GM21381 (cell line): ENCODE data around the gene KRT7.
"Not testable (repeated sequence)": the region's sequence is repeated elsewhere in the genome, so short reads cannot be mapped to it uniquely, and the experiment has no call there.

Experiments used
- ATAC-seq: cut with Tn5 transposase; IDR thresholded peaks from one replicate; pipeline ENCODE4 v1.9.1; 2021; ENCODE audit warnings: mild to moderate bottlenecking, moderate library complexity; ENCODE audit not compliant: unreplicated experiment

The KRT7 gene

GRCh38 chr12:52228931-52229330, 4.1 kb upstream of the KRT7 start:
- ATAC-seq: no peak

DNA sequence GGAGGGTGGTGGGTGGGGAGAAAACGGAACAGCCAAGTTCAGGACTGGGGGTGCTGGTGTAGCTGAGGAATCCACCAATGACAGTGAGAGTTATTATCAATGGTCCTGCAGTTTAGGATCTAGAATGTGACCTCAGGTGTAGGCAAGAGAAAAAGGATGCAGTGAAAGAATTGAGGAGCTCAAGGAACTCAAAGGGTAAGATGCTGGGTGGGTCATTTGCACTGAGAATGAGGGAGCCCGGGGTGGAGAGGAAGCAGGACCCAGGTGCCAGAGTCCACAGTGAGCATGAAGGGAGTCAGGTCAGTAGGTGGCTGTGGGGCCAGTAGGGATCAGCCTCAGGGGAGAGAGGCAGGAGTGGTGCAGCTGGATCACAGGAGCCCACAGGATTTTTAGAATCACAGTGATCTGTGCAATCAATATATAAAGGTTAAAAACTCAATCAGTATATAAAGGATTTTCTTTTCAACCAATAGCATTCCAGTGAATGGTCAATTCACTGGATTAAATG, 3.2 kb upstream of the KRT7 start:
- ATAC-seq: no peak

- ATAC-seq: no peak
Observed at GRCh38 chr12:52230364-52231281, 2.4 kb upstream of the KRT7 start.

DNA sequence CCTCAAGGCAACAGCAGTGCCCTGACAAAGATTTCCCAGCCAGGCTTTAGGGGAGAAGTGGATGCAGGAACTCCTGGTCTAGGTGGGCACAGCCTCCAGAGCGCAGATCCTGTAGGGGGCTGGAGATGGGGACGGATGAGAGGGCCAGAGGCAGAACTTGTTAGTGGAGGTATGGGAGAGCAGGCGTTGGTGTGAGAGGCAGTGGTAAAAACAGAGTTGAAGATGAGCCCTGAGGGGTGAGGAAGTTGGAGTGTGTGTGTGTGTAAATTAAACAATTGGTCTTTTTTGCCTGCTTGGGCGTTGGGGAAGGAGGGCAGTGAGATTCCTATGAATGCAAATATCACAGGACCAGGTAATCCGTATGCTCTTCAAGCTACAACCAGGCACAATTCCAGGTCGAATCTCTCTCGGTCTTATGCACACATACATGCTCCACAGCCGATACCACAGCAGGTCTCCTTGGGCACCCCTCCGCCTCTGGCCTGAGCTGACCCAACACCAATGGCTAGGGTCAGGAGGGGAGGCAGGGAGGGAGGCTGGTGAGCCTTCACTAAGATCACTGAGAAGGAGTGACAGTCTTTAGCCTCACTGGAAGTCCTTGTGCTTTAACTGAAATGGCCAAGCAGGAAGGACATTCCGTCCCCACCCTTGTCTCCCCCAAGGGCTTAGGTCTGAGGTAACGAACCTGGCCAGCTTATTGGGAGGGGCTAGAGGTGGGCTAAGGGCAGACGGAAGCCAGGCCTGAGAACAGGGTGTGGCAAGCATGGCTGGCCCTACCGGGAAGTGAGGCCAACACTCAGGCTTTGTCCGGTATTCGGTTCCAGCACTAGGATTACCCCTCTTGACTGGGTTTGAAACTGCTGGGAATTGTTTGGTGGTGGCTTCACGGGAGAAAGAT, 1.5 kb upstream of the KRT7 start:
- no peak for ATAC-seq

DNA sequence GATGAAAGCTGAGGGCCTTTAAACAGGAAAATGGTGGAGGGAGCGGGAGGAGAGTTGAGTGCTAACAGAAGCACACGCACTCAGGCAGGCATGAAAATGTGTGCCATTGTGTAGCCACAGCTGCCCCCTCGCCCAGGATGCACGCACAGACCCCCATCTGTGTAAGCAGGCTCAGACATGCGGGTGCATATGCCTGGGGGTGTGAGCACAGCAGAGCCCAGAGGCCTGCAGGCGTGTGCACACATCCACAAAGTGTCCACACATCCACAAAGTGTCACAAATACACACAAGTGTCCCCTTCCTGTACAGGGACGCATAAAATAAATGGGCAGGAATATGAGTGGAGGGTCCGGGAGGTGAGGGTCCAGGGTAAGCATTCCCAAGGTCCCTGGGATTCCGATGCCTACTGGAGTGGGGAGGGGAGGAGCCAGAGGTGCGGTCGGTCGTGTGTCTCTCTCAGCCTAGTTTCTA, 805 bp upstream of the KRT7 start:
- ATAC-seq: no peak

GRCh38 chr12:52233462-52234207, 592 bp downstream of the KRT7 start:
- no peak for ATAC-seq

GRCh38 chr12:52234223-52234810, 1.3 kb downstream of the KRT7 start:
- ATAC-seq: no peak

DNA sequence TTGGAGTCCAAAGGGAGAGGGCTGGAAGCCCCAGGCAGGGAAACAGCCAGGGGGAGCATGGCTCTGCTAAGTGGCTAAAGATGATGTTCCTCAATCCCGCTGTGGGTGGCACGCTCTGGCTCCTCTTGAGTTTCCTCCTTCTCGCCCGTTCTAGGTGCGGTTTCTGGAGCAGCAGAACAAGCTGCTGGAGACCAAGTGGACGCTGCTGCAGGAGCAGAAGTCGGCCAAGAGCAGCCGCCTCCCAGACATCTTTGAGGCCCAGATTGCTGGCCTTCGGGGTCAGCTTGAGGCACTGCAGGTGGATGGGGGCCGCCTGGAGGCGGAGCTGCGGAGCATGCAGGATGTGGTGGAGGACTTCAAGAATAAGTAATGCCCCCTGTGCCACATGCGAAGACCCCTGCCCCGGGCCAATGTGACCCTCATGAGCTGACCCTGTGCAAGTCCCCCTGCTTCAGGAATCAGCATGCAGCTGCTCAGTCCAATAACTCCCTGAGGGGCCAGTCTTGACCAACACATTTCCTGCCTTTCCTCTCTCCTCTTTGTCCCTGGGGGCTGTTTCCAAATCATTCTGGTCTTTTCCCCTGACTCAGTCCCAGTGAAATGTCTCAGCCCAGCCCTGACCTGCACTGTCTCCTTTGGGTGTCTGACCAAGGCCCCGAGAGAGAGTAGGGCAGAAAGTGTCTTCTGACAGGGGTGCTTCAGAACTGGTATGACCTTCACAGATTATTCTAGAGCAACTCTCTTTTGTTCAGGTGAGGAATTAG, 2.1 kb downstream of the KRT7 start:
- no peak for ATAC-seq

DNA sequence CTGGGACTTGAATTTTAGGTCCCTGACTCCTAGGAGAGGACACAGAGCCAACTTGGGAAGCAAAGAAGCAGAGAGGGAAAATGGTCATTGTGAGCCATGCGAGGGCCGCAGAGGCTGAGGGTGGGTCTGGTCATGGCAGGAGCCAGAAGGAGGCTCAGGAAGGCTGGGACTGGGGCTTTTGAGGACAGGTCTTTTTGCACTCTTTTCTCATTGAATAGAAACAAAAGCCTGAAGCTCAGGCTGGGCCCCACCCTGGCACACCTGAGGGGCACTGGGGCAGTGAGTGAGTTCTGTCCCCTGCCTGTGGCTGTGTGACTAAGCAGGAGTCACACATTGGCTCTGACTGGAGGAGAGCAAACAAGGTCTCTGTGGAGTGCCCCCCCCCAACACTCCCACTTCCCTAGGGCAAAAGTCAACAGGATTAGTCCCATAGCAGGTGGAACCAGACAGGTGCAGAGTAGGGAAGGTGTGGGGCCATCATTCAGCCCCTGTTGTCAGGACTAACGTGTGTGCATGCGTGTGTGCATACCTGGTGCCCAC, 2.8 kb downstream of the KRT7 start:
- ATAC-seq: no peak

- ATAC-seq: no peak
Observed at GRCh38 chr12:52236386-52237050, 3.5 kb downstream of the KRT7 start.

GRCh38 chr12:52238207-52238840, 5.3 kb downstream of the KRT7 start:
- no peak for ATAC-seq

DNA sequence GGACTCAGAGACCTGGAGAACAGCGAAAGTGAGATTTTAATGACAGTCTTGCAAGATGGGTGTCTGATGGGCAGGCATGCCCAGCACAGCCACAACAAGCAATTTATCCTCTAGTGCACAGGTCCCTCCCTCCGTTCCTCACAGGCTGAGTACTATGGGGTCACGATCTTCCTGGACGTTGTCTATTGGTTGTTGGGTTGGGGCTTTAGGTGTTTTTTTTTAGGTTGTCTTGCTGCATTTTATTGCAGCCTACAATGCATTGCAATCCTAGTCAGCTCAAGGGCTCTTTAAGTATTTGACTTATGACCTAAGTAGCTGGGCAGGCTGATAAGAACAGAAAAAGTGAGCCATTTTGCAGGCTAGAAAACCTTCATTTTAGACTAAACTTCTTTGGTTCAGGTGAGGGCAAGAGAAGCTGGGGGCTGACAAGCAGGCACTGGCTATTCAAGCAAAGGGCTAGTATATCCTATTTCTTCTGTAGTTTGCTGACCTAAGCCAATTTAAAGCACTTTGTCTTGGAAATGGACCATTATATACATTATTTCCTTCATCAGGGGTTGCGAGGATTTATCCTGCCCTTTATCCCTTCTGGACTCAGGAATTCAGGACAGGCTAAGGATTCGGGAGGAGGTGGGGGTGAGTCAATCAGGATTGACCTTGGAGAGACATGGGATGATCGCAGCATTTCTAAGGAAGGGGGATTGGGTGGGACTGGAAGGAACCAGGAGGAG, 6.0 kb downstream of the KRT7 start:
- ATAC-seq: no peak

DNA sequence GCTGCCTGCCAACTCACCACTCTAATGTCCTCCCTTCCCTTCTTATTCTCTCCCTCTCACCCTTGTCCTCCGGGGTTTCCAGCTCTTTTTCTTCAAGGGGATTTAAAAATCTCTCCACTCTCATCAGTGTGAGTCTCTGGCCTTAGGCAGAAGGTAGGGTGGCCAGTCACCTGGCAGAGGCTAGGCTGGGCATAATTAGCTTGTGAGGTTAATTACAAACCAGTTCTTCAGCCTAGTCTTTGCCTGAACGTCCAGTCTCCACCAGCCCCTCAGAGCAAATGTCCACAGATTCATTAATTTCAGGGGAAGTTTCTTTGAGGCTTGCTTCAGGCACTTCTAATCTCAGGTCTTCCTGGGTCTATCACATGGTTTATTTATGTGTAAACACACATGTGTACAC, 6.7 kb downstream of the KRT7 start:
- no peak for ATAC-seq

DNA sequence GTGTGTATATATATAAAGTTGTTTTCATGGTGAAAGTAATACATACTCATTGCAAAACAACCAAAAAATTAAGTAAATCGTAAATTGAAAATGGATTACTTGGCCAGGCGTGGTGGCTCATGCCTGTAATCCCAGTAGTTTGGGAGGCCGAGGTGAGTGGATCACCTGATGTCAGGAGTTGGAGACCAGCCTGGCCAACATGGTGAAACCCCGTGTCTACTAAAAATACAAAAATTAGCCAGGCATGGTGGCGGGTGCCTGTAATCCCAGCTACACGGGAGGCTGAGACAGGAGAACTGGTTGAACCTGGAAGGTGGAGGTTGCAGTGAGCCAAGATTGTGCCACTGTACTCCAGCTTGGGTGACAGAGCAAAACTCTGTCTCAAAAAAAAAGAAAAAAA, 7.2 kb downstream of the KRT7 start:
- ATAC-seq: not testable (repeated sequence)

- ATAC-seq: no peak
Observed at GRCh38 chr12:52241205-52241842, 8.3 kb downstream of the KRT7 start.

DNA sequence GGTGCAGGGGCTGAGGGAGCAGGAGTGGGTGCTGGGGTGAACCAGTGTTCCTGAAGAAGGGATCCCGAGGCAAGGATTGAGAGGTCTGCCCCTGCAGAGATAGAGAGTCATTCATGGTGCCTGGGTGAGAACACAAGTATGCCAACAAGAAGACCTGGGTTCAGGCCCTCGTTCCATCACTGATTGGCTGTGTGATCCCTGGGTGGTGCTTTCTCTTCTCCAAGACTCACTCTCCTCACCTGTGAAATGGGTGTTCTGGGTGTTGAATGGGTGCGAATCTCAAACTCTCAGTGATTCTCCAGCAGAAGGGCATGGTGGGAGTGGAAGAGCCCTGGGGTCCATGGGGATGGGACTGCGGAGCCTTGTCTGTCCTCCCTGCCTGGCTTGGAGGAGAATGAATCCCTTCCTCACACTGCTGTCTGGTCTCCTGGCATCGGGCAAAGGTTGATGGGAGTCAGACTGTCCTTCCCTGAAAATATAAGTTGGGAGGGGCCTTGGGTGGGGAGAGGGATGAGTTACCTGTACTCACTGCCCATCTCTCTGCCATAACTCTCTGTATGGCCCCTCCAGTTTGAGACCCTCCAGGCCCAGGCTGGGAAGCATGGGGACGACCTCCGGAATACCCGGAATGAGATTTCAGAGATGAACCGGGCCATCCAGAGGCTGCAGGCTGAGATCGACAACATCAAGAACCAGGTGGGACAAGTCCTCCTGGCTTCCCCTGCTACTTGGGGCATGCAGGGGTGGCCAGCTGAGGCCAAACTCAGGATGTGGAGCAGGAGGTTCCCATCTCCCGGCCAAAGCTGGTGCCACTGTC, 9.6 kb downstream of the KRT7 start:
- ATAC-seq: no peak
